ENCODE results near the gene NR3C1. TPM values are rescaled to one million over a fixed set of nuclear protein-coding genes. Genes with fewer than 3 reads are reported as not detected.

The NR3C1 gene
- total RNA-seq, 2 experiments from 2014 or later = 52.7 to 55.6 TPM

GRCh38 chr5:143239882-143240518, 163.5 kb downstream of the NR3C1 start:
- no peak for TF ChIP-seq CTCF (IDR thresholded peaks at IDR 0.05)
- no peak for ATAC-seq
- POLR2A ChIA-PET = interaction anchor here (0.6 to 1.0 kb wide), 3 partner anchors 10 to 176 kb away, joined by 3 to 4 read pairs (median 4); no protein-coding TSS in a partner anchor
- Mint-ChIP-seq H3K27ac (no peak overlapping the region), H3K36me3 (ENCODE audit: low read depth) (no peaks in the 10 kb centered on the region), H3K27me3 (no peaks in the 10 kb centered on the region), H3K4me3 (no peak overlapping the region), H3K9me3 (no peaks in the 10 kb centered on the region), H3K4me1 (ENCODE audit: low read depth) (no peaks in the 10 kb centered on the region)
- no peak for DNase-seq
- intact Hi-C loops (cut with micrococcal nuclease) = no loop called here
- CTCF ChIA-PET = interaction anchor here (0.7 to 1.1 kb wide), 2 partner anchors 9 to 19 kb away, joined by 3 read pairs; no protein-coding TSS in a partner anchor

GRCh38 chr5:143238620-143239019, 164.9 kb downstream of the NR3C1 start:
- H3K9me3 Mint-ChIP-seq = no peaks in the 10 kb centered on the region
- H3K27ac Mint-ChIP-seq = no peak overlapping the region
- no peaks in the 10 kb centered on the region for H3K36me3 Mint-ChIP-seq (ENCODE audit: low read depth)
- ChIA-PET POLR2A (interaction anchor here (0.9 kb wide), 1 partner anchor 22 kb away, joined by 3 read pairs; no protein-coding TSS in a partner anchor), CTCF (no interaction called here)
- DNase-seq = no peak
- H3K27me3 Mint-ChIP-seq = no peaks in the 10 kb centered on the region
- H3K4me3 Mint-ChIP-seq = no peak overlapping the region
- intact Hi-C loops (cut with micrococcal nuclease) = no loop called here
- no peaks in the 10 kb centered on the region for H3K4me1 Mint-ChIP-seq (ENCODE audit: low read depth)
- TF ChIP-seq CTCF (IDR thresholded peaks at IDR 0.05) = no peak
- no peak for ATAC-seq

DNA sequence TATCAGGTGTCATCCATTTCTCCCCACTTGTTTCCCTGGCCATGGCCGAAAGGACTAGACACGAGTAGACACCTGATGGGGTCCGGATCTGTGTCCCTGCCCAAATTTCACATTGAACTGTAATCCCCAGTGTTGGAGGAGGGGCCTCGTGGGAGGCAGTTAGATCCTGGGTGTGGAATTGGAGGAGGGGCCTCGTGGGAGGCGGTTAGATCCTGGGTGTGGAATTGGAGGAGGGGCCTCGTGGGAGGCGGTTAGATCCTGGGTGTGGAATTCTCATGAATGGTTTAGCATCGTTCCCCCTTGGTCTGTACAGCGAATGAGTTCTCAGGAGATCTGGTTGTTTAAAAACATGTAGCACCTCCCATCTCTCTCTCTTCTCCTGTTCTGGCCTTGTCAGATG, 165.8 kb downstream of the NR3C1 start:
- no peak overlapping the region for H3K27ac Mint-ChIP-seq
- no peak for ATAC-seq
- DNase-seq = no peak
- CTCF ChIA-PET = no interaction called here
- H3K4me1 Mint-ChIP-seq (ENCODE audit: low read depth) = no peaks in the 10 kb centered on the region
- no peaks in the 10 kb centered on the region for H3K36me3 Mint-ChIP-seq (ENCODE audit: low read depth)
- intact Hi-C loops (cut with micrococcal nuclease) = no loop called here
- H3K9me3 Mint-ChIP-seq = no peaks in the 10 kb centered on the region
- POLR2A ChIA-PET = no interaction called here
- H3K27me3 Mint-ChIP-seq = no peaks in the 10 kb centered on the region
- no peak for TF ChIP-seq CTCF (IDR thresholded peaks at IDR 0.05)
- no peak overlapping the region for H3K4me3 Mint-ChIP-seq

DNA sequence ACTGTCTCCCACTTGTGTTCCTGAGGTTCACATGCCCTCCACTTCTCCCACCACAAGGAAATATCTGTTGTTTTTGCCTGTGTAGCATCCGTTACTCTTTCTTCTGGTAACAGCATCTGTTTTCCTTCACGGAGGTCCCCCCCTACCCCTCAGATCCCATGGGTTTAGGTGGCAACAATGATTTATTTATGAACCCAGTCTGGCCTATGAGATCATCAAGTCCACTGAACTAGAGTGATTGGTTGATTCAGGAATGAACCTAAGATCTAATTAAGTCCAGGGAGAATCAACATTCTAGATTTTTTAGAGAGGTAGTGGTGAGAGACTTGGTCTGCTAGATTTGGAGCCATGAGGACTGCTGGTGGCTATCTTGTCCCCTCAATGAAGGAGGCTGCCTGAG, 166.8 kb downstream of the NR3C1 start:
- H3K36me3 Mint-ChIP-seq (ENCODE audit: low read depth) = no peaks in the 10 kb centered on the region
- DNase-seq = no peak
- H3K27ac Mint-ChIP-seq = no peak overlapping the region
- H3K27me3 Mint-ChIP-seq = no peaks in the 10 kb centered on the region
- ChIA-PET POLR2A (no interaction called here), CTCF (no interaction called here)
- TF ChIP-seq CTCF (IDR thresholded peaks at IDR 0.05) = no peak
- no peaks in the 10 kb centered on the region for H3K9me3 Mint-ChIP-seq
- intact Hi-C loops (cut with micrococcal nuclease) = no loop called here
- no peaks in the 10 kb centered on the region for H3K4me1 Mint-ChIP-seq (ENCODE audit: low read depth)
- H3K4me3 Mint-ChIP-seq = no peak overlapping the region
- no peak for ATAC-seq

DNA sequence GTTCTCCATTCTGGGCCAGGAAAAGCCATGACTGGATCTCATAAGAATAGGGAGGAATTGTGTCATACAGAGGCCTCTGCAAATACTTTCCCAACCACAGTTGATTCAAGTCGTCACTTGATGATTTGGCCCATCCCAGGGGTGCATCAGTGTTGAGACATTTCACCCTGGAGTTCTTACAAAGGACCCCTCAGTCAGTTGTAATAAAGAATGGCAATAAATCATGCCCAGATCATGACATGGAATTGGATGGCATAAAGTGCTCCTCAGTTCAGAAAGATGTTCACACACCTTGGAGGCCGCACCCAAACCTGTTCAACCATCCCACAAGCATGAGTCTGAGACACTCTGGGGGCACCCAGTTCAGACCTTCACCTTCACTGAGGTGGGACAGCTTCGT, 168.1 kb downstream of the NR3C1 start:
- ChIA-PET CTCF (no interaction called here), POLR2A (interaction anchor here (1.5 kb wide), 1 partner anchor 16 kb away, joined by 3 read pairs; no protein-coding TSS in a partner anchor)
- Mint-ChIP-seq H3K27me3 (no peaks in the 10 kb centered on the region), H3K27ac (no peak overlapping the region), H3K4me1 (ENCODE audit: low read depth) (peaks cover 7% of the 10 kb centered on the region), H3K36me3 (ENCODE audit: low read depth) (no peaks in the 10 kb centered on the region), H3K9me3 (no peaks in the 10 kb centered on the region), H3K4me3 (no peak overlapping the region)
- ATAC-seq (no peak), DNase-seq (no peak)
- intact Hi-C loops (cut with micrococcal nuclease) = no loop called here
- TF ChIP-seq CTCF (IDR thresholded peaks at IDR 0.05) = no peak
